IMR-90 (cell line): ENCODE data around the gene MUTYH. TPM values are rescaled to one million over a fixed set of nuclear protein-coding genes. Genes with fewer than 3 reads are reported as not detected.

ENCODE experiments used
- ATAC-seq: fragments of 200-7000 bp; cut with Tn5 transposase; 2 replicates; pipeline ENCODE4 v1.9.1; 2020; ENCODE audit warnings: low read depth, mild to moderate bottlenecking, moderate library complexity
- BruUV-seq: library from RNA; stranded (reverse); fragments of 400-500 nt; replicated peaks from 2 replicates; lab custom pipeline; 2021; lab: Mats Ljungman, UMichigan
- CTCF ChIA-PET: fragments of 300-600 bp; formaldehyde crosslinking; extraction: SDS; loops from one replicate; lab custom pipeline; 2021; ENCODE audit warnings: antibody characterized with exemption; lab: Yijun Ruan, JAX
- POLR2A ChIA-PET: fragments of 300-600 bp; sonication (Branson Sonifier 250); formaldehyde crosslinking; loops from one replicate; lab custom pipeline; 2022; ENCODE audit warnings: antibody characterized with exemption; ENCODE audit not compliant: unreplicated experiment; lab: Charles Lee
- DNase-seq: peaks from one replicate; pipeline ENCODE4 v3.0.0; 2013
- H2AFZ ChIP-seq: replicated peaks from 2 replicates; pipeline ENCODE3; 2013; ENCODE audit warnings: low read length, mild to moderate bottlenecking; ENCODE audit not compliant: poor library complexity
- H2AK5ac ChIP-seq: 2 replicates; pipeline ENCODE4 v1.6.1; 2013; ENCODE audit warnings: low read depth, low read length, inconsistent platforms
- H2AK9ac ChIP-seq: replicated peaks from 2 replicates; pipeline ENCODE3; 2013; ENCODE audit warnings: mild to moderate bottlenecking, low read depth, low read length, moderate library complexity; ENCODE audit not compliant: poor library complexity
- H2BK120ac ChIP-seq: 2 replicates; pipeline ENCODE4 v1.6.1; 2013; ENCODE audit warnings: low read depth, low read length, inconsistent platforms
- H2BK15ac ChIP-seq: 3 replicates; pipeline ENCODE4 v1.6.1; 2013; ENCODE audit warnings: low read depth, low read length, inconsistent platforms
- H2BK20ac ChIP-seq: 2 replicates; pipeline ENCODE4 v1.6.1; 2013; ENCODE audit warnings: low read depth, mild to moderate bottlenecking, inconsistent platforms, low read length, moderate library complexity
- H2BK5ac ChIP-seq: 2 replicates; pipeline ENCODE4 v1.6.1; 2013; ENCODE audit warnings: mild to moderate bottlenecking, low read depth, low read length, inconsistent platforms; ENCODE audit not compliant: poor library complexity, severe bottlenecking
- H3K14ac ChIP-seq: replicated peaks from 2 replicates; pipeline ENCODE4 v1.6.1; 2013; ENCODE audit warnings: low read depth, low read length, inconsistent platforms
- H3K18ac ChIP-seq: 2 replicates; pipeline ENCODE4 v1.6.1; 2013; ENCODE audit warnings: low read depth, low read length, control low read depth
- H3K23ac ChIP-seq: 2 replicates; pipeline ENCODE4 v1.6.1; 2013; ENCODE audit warnings: low read depth, low read length, inconsistent platforms
- H3K27ac ChIP-seq: 2 replicates; pipeline ENCODE4 v1.5.1; 2013; ENCODE audit warnings: mild to moderate bottlenecking, control low read depth, low read length; ENCODE audit not compliant: insufficient read depth
- H3K27me3 ChIP-seq: 2 replicates; pipeline ENCODE4 v1.6.1; 2013; ENCODE audit warnings: low read length; ENCODE audit not compliant: control insufficient read depth, insufficient read depth
- H3K36me3 ChIP-seq: 2 replicates; pipeline ENCODE4 v1.6.1; 2013; ENCODE audit warnings: low read length, mixed read lengths; ENCODE audit not compliant: control insufficient read depth, insufficient read depth
- H3K4ac ChIP-seq: 2 replicates; pipeline ENCODE4 v1.6.1; 2013; ENCODE audit warnings: low read depth, low read length, inconsistent platforms
- H3K4me1 ChIP-seq: 2 replicates; pipeline ENCODE4 v1.6.1; 2013; ENCODE audit warnings: low read length, mixed read lengths; ENCODE audit not compliant: control insufficient read depth, insufficient read depth
- H3K4me2 ChIP-seq: 2 replicates; pipeline ENCODE4 v1.6.1; 2013; ENCODE audit warnings: low read depth, mild to moderate bottlenecking, control low read depth, low read length, moderate library complexity
- H3K4me3 ChIP-seq: 2 replicates; pipeline ENCODE4 v1.5.1; 2013; ENCODE audit warnings: low read depth, mild to moderate bottlenecking, control low read depth, low read length, moderate library complexity; ENCODE audit not compliant: insufficient read depth
- H3K56ac ChIP-seq: 2 replicates; pipeline ENCODE4 v1.6.1; 2013; ENCODE audit warnings: low read length, inconsistent platforms; ENCODE audit not compliant: insufficient read depth; ENCODE audit errors: extremely low read depth
- H3K79me1 ChIP-seq, 2 experiments: 2 replicates each; pipeline ENCODE4 v1.6.1; 2013; ENCODE audit warnings: low read length in 2 of 2, inconsistent platforms in 1 of 2, low read depth in 1 of 2
- H3K9ac ChIP-seq: 2 replicates; pipeline ENCODE4 v1.6.1; 2013; ENCODE audit warnings: low read depth, low read length, control low read depth
- H3K9me1 ChIP-seq: 2 replicates; pipeline ENCODE4 v1.6.1; 2013; ENCODE audit warnings: low read length, inconsistent platforms; ENCODE audit not compliant: insufficient read depth
- H3K9me3 ChIP-seq: 2 replicates; pipeline ENCODE4 v1.6.1; 2013; ENCODE audit warnings: low read length; ENCODE audit not compliant: control insufficient read depth, insufficient read depth
- H4K20me1 ChIP-seq: 2 replicates; pipeline ENCODE4 v1.6.1; 2013; ENCODE audit warnings: low read length, inconsistent platforms; ENCODE audit not compliant: insufficient read depth
- H4K5ac ChIP-seq: 2 replicates; pipeline ENCODE4 v1.6.1; 2013; ENCODE audit warnings: mild to moderate bottlenecking, low read depth, low read length, control low read depth
- H4K8ac ChIP-seq, 2 experiments: 2 replicates each; pipeline ENCODE4 v1.6.1; 2013; ENCODE audit warnings: low read depth in 2 of 2, low read length in 2 of 2, control low read depth in 1 of 2, inconsistent platforms in 1 of 2
- H4K91ac ChIP-seq: 2 replicates; pipeline ENCODE4 v1.6.1; 2013; ENCODE audit warnings: low read depth, low read length, inconsistent platforms; ENCODE audit not compliant: insufficient read depth
- BHLHE40 ChIP-seq: fragments of 150-350 bp; IDR thresholded peaks from 2 replicates; pipeline ENCODE4 v1.6.1; 2016; ENCODE audit warnings: mild to moderate bottlenecking, low read depth, low read length
- CEBPB ChIP-seq: IDR thresholded peaks from 2 replicates; pipeline ENCODE4 v1.6.1; 2012; ENCODE audit warnings: low read depth, low read length, improper control_type of control experiment
- CHD1 ChIP-seq: IDR thresholded peaks from 2 replicates; pipeline ENCODE4 v1.6.1; 2012; ENCODE audit warnings: low read depth, low read length, improper control_type of control experiment
- FOS ChIP-seq: fragments of 150-350 bp; IDR thresholded peaks from 2 replicates; pipeline ENCODE4 v1.6.1; 2016; ENCODE audit warnings: low read depth, low read length
- MAFK ChIP-seq: IDR thresholded peaks from 2 replicates; pipeline ENCODE4 v1.6.1; 2012; ENCODE audit warnings: low read depth, low read length, improper control_type of control experiment
- MAZ ChIP-seq: IDR thresholded peaks from 2 replicates; pipeline ENCODE4 v1.6.1; 2012; ENCODE audit warnings: low read depth, mild to moderate bottlenecking, low read length, improper control_type of control experiment, moderate library complexity, borderline replicate concordance
- RCOR1 ChIP-seq: IDR thresholded peaks from 2 replicates; pipeline ENCODE4 v1.6.1; 2012; ENCODE audit warnings: mild to moderate bottlenecking, low read length, improper control_type of control experiment; ENCODE audit not compliant: insufficient replicate concordance
- RFX5 ChIP-seq: IDR thresholded peaks from 2 replicates; pipeline ENCODE4 v1.8.0; 2012; ENCODE audit warnings: low read depth, mild to moderate bottlenecking, low read length, moderate library complexity
- SMC3 ChIP-seq: fragments of 150-350 bp; IDR thresholded peaks from 2 replicates; pipeline ENCODE4 v1.6.1; 2016; ENCODE audit warnings: low read depth, mild to moderate bottlenecking, antibody characterized with exemption, low read length, moderate library complexity
- dilution Hi-C: fragments of 300-500 bp; cut with HindIII; formaldehyde crosslinking; loops from one replicate; pipeline ENCODE4 v1.14.3; 2018; ENCODE audit warnings: low sequenced_read_pairs; ENCODE audit not compliant: unreplicated experiment
- in situ Hi-C: fragments of 300-500 bp; cut with MboI; formaldehyde crosslinking; loops from 3 replicates; pipeline ENCODE4 v1.14.3; 2019; ENCODE audit warnings: low sequenced_read_pairs, inconsistent platforms, mixed read lengths
- intact Hi-C: fragments of 100-400 bp; cut with micrococcal nuclease; formaldehyde crosslinking; loops from 2 replicates; pipeline ENCODE4 v1.10.0; 2022
- polyA plus RNA-seq, 3 experiments: library from polyadenylated mRNA; depleted of rRNA; stranded (reverse); fragments of >200 nt; gene quantifications; 2 replicates each; pipeline ENCODE4 v1.2.3, GENCODE V29; 2012; ENCODE audit warnings: low replicate concordance in 1 of 3
- total RNA-seq: library from RNA; depleted of rRNA; stranded (reverse); fragments of >200 nt; gene quantifications from 2 replicates; pipeline ENCODE4 v1.2.3, GENCODE V29; 2012

MUTYH gene
- total and polyA plus RNA-seq, 2 of the 4 experiments (the other 2 are of a cell fraction): 9.1 to 14.6 TPM

DNA sequence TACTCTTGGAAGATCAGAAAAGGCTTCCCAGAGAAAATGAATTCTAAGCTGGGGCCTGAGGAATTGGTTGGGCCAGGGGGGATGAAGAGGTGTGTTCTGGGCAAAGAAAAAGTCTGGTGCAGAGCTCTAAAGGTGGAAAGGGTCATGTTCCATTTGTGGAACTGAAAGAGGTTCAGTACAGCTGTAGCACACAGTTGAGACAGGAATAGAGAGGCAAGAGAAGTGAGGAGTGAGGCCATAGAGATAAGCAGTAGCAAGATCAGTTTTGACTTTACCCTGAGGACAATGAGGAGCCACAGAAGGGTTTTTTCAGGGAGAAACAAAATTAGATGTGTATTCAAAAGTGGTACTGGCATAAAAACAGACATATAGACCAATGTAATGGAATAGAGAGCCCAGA, 30.3 kb upstream of the MUTYH start:
- no peak overlapping the region for H3K4ac ChIP-seq
- H2BK120ac ChIP-seq: no peak overlapping the region
- ChIA-PET CTCF (no interaction called here), POLR2A (interaction anchor here (0.6 to 1.2 kb wide), 2 partner anchors 9 to 115 kb away, joined by 3 read pairs; no protein-coding TSS in a partner anchor)
- no peak for TF ChIP-seq FOS
- no peak for TF ChIP-seq SMC3
- TF ChIP-seq CEBPB: no peak
- no peak for TF ChIP-seq RCOR1
- TF ChIP-seq CHD1: no peak
- TF ChIP-seq BHLHE40: no peak
- TF ChIP-seq MAZ: no peak
- no peak for TF ChIP-seq MAFK
- no peak for TF ChIP-seq RFX5
- no peak overlapping the region for H3K14ac ChIP-seq
- no peak overlapping the region for H4K5ac ChIP-seq
- H3K79me1 ChIP-seq: no peaks in the 10 kb centered on the region
- no peak overlapping the region for H2BK15ac ChIP-seq
- no peaks in the 10 kb centered on the region for H3K4me1 ChIP-seq
- H3K9ac ChIP-seq: no peak overlapping the region
- dilution Hi-C loops (no loop called here), intact Hi-C loops (no loop called here), in situ Hi-C loops (no loop called here)
- no peak overlapping the region for H4K91ac ChIP-seq
- DNase-seq (no peak), ATAC-seq (no peak)
- no peak overlapping the region for H2AK9ac ChIP-seq
- H4K8ac ChIP-seq: no peak overlapping the region
- H3K36me3 ChIP-seq: no peaks in the 10 kb centered on the region
- no peak overlapping the region for H3K4me2 ChIP-seq
- H2BK20ac ChIP-seq: no peak overlapping the region
- H3K9me1 ChIP-seq: no peaks in the 10 kb centered on the region
- H3K27me3 ChIP-seq: no peaks in the 10 kb centered on the region
- no peak overlapping the region for H2AFZ ChIP-seq
- no peaks in the 10 kb centered on the region for H4K20me1 ChIP-seq
- no peak overlapping the region for H3K27ac ChIP-seq
- H2BK5ac ChIP-seq: no peak overlapping the region
- no peak overlapping the region for H2AK5ac ChIP-seq
- no peak overlapping the region for H3K18ac ChIP-seq
- H3K4me3 ChIP-seq: no peak overlapping the region
- H3K9me3 ChIP-seq: no peaks in the 10 kb centered on the region
- BruUV-seq: no TSS peak
- no peak overlapping the region for H3K23ac ChIP-seq
- H3K56ac ChIP-seq: no peak overlapping the region
